Loucy (cell line): ENCODE measurements around the gene FADS2.

Experiments used
- H2AFZ ChIP-seq: fragments of 200-600 bp; sonication (generic); 2 replicates; pipeline ENCODE4 v1.6.0; 2016; ENCODE audit warnings: antibody characterized with exemption, mild to moderate bottlenecking, low read length, moderate library complexity
- H3F3A ChIP-seq: fragments of 200-600 bp; 2 replicates; pipeline ENCODE4 v1.6.0; 2016; ENCODE audit warnings: antibody characterized with exemption, low read depth, mild to moderate bottlenecking
- H3K27me3 ChIP-seq: fragments of 200-600 bp; sonication (generic); 2 replicates; pipeline ENCODE4 v1.6.1; 2014; ENCODE audit warnings: low read length, mild to moderate bottlenecking; ENCODE audit not compliant: insufficient read depth, poor library complexity, severe bottlenecking
- H3K36me3 ChIP-seq: fragments of 200-600 bp; sonication (generic); 2 replicates; pipeline ENCODE4 v1.6.1; 2016; ENCODE audit warnings: low read length; ENCODE audit not compliant: insufficient read depth
- H3K4me1 ChIP-seq: fragments of 200-600 bp; sonication (generic); 2 replicates; pipeline ENCODE4 v1.5.1; 2014; ENCODE audit warnings: low read length, mild to moderate bottlenecking; ENCODE audit not compliant: insufficient read depth, poor library complexity, severe bottlenecking
- H3K4me2 ChIP-seq: fragments of 200-600 bp; sonication (generic); 2 replicates; pipeline ENCODE4 v1.6.0; 2014; ENCODE audit warnings: antibody characterized with exemption, low read length, low read depth, mild to moderate bottlenecking; ENCODE audit not compliant: poor library complexity, severe bottlenecking
- H3K4me3 ChIP-seq: fragments of 200-600 bp; sonication (generic); 2 replicates; pipeline ENCODE4 v1.5.1; 2014; ENCODE audit warnings: low read length, mild to moderate bottlenecking, mixed read lengths; ENCODE audit not compliant: poor library complexity, severe bottlenecking
- H3K79me2 ChIP-seq: fragments of 200-600 bp; sonication (generic); 2 replicates; pipeline ENCODE4 v1.6.1; 2014; ENCODE audit warnings: low read length; ENCODE audit not compliant: insufficient read depth
- H3K9ac ChIP-seq: fragments of 200-600 bp; sonication (generic); 2 replicates; pipeline ENCODE4 v1.6.0; 2014; ENCODE audit warnings: mild to moderate bottlenecking, low read depth, low read length, moderate library complexity; ENCODE audit not compliant: poor library complexity, severe bottlenecking
- H3K9me2 ChIP-seq: fragments of 200-600 bp; sonication (generic); replicated peaks from 2 replicates; pipeline ENCODE4 v1.6.1; 2016; ENCODE audit warnings: low read depth, low read length, mixed read lengths
- H3K9me3 ChIP-seq: fragments of 200-600 bp; sonication (generic); 2 replicates; pipeline ENCODE4 v1.6.1; 2014; ENCODE audit warnings: mild to moderate bottlenecking, antibody characterized with exemption, low read length, low read depth; ENCODE audit not compliant: insufficient read depth
- H4K20me1 ChIP-seq: fragments of 200-600 bp; sonication (generic); 2 replicates; pipeline ENCODE4 v1.6.0; 2014; ENCODE audit warnings: antibody characterized with exemption, low read length, mild to moderate bottlenecking; ENCODE audit not compliant: insufficient read depth, poor library complexity, severe bottlenecking
- CTCF ChIP-seq: fragments of 200-600 bp; sonication (generic); conservative IDR thresholded peaks from 2 replicates; pipeline ENCODE4 v1.5.1; 2014; ENCODE audit warnings: mild to moderate bottlenecking, antibody characterized with exemption, low read length
- EZH2phosphoT487 ChIP-seq: fragments of 200-600 bp; IDR thresholded peaks from 2 replicates; pipeline ENCODE4 v1.6.1; 2018; ENCODE audit warnings: antibody characterized with exemption, mild to moderate bottlenecking, moderate library complexity, borderline replicate concordance

Gene FADS2

GRCh38 chr11:61889831-61890230 lies 61.7 kb downstream of the FADS2 start:
- Histone ChIP-seq H3K9ac (peak overlapping the region; percentile 64), H3K79me2 (0 out of 2 replicates have a peak, but pooled peaks cover 4% of the 10 kb centered on the region), H3K27me3 (no peaks in the 10 kb centered on the region), H3K4me1 (peaks cover 24% of the 10 kb centered on the region), H3K4me2 (peak overlapping the region; percentile 97), H3F3A (peaks cover 3% of the 10 kb centered on the region; the same call in 1 of the 2 replicates), H3K4me3 (peak overlapping the region; percentile 80), H3K9me2 (no peaks in the 10 kb centered on the region), H4K20me1 (peaks cover 5% of the 10 kb centered on the region), H2AFZ (no peak overlapping the region), H3K9me3 (no peaks in the 10 kb centered on the region), H3K36me3 (no peaks in the 10 kb centered on the region)
- TF ChIP-seq CTCF: no peak
- no peak for TF ChIP-seq EZH2phosphoT487

GRCh38 chr11:61890529-61891330 lies 62.6 kb downstream of the FADS2 start:
- H2AFZ ChIP-seq: peak overlapping the region; percentile 98
- H3K9me3 ChIP-seq: no peaks in the 10 kb centered on the region
- no peaks in the 10 kb centered on the region for H3K27me3 ChIP-seq
- peaks cover 3% of the 10 kb centered on the region; the same call in 1 of the 2 replicates for H3F3A ChIP-seq
- H3K36me3 ChIP-seq: no peaks in the 10 kb centered on the region
- H3K4me1 ChIP-seq: peaks cover 18% of the 10 kb centered on the region
- no peaks in the 10 kb centered on the region for H3K9me2 ChIP-seq
- H3K4me3 ChIP-seq: peak overlapping the region; percentile 80
- TF ChIP-seq EZH2phosphoT487 (no peak), CTCF (peak; percentile 12; the same call in 1 of the 2 replicates)
- peak overlapping the region; percentile 64 for H3K9ac ChIP-seq
- H3K4me2 ChIP-seq: peak overlapping the region; percentile 97
- H4K20me1 ChIP-seq: peaks cover 5% of the 10 kb centered on the region
- 0 out of 2 replicates have a peak, but pooled peaks cover 4% of the 10 kb centered on the region for H3K79me2 ChIP-seq

- H3K4me1 ChIP-seq: peaks cover 18% of the 10 kb centered on the region
- H3K9me2 ChIP-seq: no peaks in the 10 kb centered on the region
- H4K20me1 ChIP-seq: peaks cover 5% of the 10 kb centered on the region
- H3K36me3 ChIP-seq: no peaks in the 10 kb centered on the region
- H3K4me3 ChIP-seq: peak within 1 kb of the TSS; percentile 80
- H3K9ac ChIP-seq: peak within 1 kb of the TSS; percentile 64
- TF ChIP-seq EZH2phosphoT487 (no peak), CTCF (no peak)
- 0 out of 2 replicates have a peak, but pooled peaks cover 4% of the 10 kb centered on the region for H3K79me2 ChIP-seq
- no peaks in the 10 kb centered on the region for H3K9me3 ChIP-seq
- peak within 1 kb of the TSS; percentile 98 for H2AFZ ChIP-seq
- no peaks in the 10 kb centered on the region for H3K27me3 ChIP-seq
- peak within 1 kb of the TSS; percentile 97 for H3K4me2 ChIP-seq
- peaks cover 3% of the 10 kb centered on the region; the same call in 1 of the 2 replicates for H3F3A ChIP-seq
Observed at GRCh38 chr11:61891331-61892084, 63.4 kb downstream of the FADS2 start, which contains the start of gene FADS3. TSS of gene FADS3 (minus strand) at chr11:61891545. CDS start at chr11:61891381, 164 bp downstream.
